ENCODE measurements around the gene COQ3.

The COQ3 gene

DNA sequence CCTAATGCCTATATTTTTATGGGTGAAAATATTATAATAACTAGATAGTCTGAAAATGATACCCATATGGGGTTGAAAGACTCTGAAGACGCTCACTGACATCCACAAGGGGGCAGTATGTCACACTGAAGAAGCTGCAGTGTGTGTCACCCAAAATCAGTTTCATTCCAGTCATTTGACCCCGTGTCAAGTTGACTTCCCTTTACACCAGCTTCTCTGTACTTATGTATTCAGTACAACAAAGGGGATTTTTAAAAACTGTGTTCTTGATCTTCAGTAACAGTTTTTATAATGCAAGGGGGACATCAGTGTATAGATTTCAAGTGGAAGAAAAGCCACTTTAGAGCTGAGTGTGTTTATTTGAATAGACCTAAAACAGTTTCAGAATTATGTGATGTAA is 63.8 kb downstream of the COQ3 start:
- peak; percentile 45 for FAIRE-seq

DNA sequence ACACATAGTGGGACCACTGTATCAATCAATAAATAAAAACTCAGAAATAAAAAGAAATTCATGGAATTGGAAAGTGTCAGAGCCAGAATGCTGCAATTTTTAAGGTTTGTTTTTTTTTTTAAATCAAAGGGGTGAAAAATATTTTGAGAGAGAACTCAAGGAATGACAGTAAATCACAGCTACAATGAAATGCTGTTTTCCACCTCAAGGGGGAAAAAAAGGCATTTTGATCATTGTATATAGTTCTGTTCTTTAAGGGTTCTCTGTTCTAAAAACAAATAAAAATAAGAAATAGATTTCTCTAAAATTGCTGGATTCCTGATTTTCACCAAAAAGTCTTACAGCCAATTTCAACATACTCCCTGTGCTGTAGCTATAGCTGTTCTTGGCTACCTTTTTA is 69.0 kb downstream of the COQ3 start:
- no peak for FAIRE-seq
